Measurements from ENCODE around the gene ZNF473.
"Not testable (repeated sequence)": the region's sequence is repeated elsewhere in the genome, so short reads cannot be mapped to it uniquely, and the experiment has no call there.

The ZNF473 gene

DNA sequence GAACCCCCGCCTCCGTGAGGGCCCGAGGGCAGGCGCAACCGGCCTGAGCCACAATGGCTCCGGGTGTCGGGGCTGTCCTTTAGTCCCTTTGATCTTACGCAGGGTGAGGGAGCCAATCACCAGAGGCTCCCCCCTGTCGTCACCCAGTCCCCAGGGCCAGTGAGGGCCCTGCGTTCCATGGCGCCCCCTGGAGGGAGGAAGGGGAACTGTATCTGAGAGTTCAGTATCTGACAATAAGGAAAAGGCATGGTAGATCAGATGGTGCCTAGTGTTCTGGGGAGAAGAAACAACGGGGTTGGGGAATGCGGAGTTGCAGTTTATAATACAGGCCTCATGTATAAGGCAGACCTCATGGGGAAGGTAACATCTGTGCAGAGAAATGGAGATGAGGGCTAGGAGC, 72.1 kb downstream of the ZNF473 start:
- DNase-seq (ENCODE audit: extremely low read depth in 1 of 2, low read depth in 1 of 2), result not testable (repeated sequence)

DNA sequence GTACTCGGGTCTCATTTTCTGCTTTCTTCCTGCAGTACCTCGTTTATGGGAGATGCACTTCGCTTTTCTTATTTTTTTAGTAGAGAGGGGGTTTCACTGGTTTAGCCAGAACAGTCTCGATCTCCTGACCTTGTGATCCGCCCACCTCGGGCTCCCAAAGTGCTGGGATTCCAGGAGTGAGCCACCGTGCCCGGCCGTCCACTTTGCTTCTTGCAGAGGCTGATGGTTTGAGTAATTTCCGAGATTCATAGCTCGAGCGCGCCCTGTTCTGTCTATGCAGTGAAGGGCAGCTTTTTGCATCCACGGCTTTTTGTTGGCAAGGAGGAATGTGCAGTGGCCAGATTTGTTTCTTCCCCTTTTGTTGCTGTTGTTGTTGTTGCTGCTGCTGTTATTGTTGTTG, 73.1 kb downstream of the ZNF473 start:
- not testable (repeated sequence) for DNase-seq (ENCODE audit: extremely low read depth in 1 of 2, low read depth in 1 of 2)

DNA sequence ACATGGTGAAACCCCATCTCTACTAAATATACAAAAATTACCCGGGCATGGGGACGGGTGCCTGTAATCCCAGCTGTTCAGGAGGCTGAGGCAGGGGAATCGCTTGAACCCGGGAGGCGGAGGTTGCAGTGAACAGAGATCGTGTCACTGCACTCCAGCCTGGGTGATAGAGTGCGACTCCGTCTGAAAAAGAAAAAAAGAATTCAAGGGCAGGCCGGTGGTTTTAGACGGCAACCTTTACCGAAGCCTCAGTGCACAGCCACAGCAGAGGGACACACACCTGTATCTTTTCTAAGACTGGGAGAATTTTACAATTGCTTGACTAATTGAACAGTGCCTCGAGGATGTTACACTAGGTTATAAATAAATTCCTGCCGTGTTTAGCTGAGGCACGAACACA, 73.9 kb downstream of the ZNF473 start:
- not testable (repeated sequence) for DNase-seq (ENCODE audit: extremely low read depth in 1 of 2, low read depth in 1 of 2)

DNA sequence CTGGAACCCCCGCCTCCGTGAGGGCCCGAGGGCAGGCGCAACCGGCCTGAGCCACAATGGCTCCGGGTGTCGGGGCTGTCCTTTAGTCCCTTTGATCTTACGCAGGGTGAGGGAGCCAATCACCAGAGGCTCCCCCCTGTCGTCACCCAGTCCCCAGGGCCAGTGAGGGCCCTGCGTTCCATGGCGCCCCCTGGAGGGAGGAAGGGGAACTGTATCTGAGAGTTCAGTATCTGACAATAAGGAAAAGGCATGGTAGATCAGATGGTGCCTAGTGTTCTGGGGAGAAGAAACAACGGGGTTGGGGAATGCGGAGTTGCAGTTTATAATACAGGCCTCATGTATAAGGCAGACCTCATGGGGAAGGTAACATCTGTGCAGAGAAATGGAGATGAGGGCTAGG, 75.1 kb downstream of the ZNF473 start:
- DNase-seq (ENCODE audit: extremely low read depth in 1 of 2, low read depth in 1 of 2), result not testable (repeated sequence)

Data from stimulated activated CD8-positive, alpha-beta memory T cell treated with anti-CD3 and anti-CD28 coated beads, Interleukin-7, amount 100 ng/mL, for 48 hours (primary cell).